Epidermal melanocyte (primary cell): ENCODE data around the gene ZNF541.
"Not testable (repeated sequence)": the region's sequence is repeated elsewhere in the genome, so short reads cannot be mapped to it uniquely, and the experiment has no call there.

Experiments
- DNase-seq: peaks from one replicate; pipeline ENCODE4 v3.0.0; 2011; ENCODE audit warnings: low spot score; ENCODE audit not compliant: insufficient read length

The ZNF541 gene

GRCh38 chr19:47599671-47600245 lies 26.8 kb upstream of the ZNF541 start:
- not testable (repeated sequence) for DNase-seq

GRCh38 chr19:47598407-47599349 lies 25.7 kb upstream of the ZNF541 start:
- peak; percentile 92 for DNase-seq

- DNase-seq, result no peak
These were observed 23.0 kb upstream of the ZNF541 start for GRCh38 chr19:47595944-47596343.

GRCh38 chr19:47593860-47594259 lies 20.9 kb upstream of the ZNF541 start:
- DNase-seq, result no peak

GRCh38 chr19:47589824-47590223 lies 16.9 kb upstream of the ZNF541 start:
- DNase-seq, result peak; percentile 76

- DNase-seq, result no peak
These were observed 14.3 kb upstream of the ZNF541 start for GRCh38 chr19:47587295-47587694.

- not testable (repeated sequence) for DNase-seq
These were observed 10.2 kb upstream of the ZNF541 start for GRCh38 chr19:47583161-47583560.

GRCh38 chr19:47582320-47582909 lies 9.5 kb upstream of the ZNF541 start:
- no peak for DNase-seq

- DNase-seq, result no peak
These were observed 8.8 kb upstream of the ZNF541 start for GRCh38 chr19:47581605-47582319.

GRCh38 chr19:47580397-47580796 lies 7.4 kb upstream of the ZNF541 start:
- DNase-seq, result no peak

GRCh38 chr19:47572635-47573034 lies 313 bp downstream of the ZNF541 start:
- no peak for DNase-seq

GRCh38 chr19:47569331-47569730 lies 3.6 kb downstream of the ZNF541 start:
- no peak for DNase-seq

- DNase-seq, result no peak
These were observed 8.9 kb downstream of the ZNF541 start for GRCh38 chr19:47564081-47564480.

- DNase-seq, result no peak
These were observed 11.4 kb downstream of the ZNF541 start for GRCh38 chr19:47561440-47562057.

GRCh38 chr19:47560999-47561398 lies 11.9 kb downstream of the ZNF541 start:
- no peak for DNase-seq

- no peak for DNase-seq
These were observed 22.8 kb downstream of the ZNF541 start for GRCh38 chr19:47550129-47550528.

GRCh38 chr19:47549261-47549862 lies 23.6 kb downstream of the ZNF541 start:
- no peak for DNase-seq

- DNase-seq, result no peak
These were observed 25.7 kb downstream of the ZNF541 start for GRCh38 chr19:47547199-47547598.

GRCh38 chr19:47545061-47545948 lies 27.6 kb downstream of the ZNF541 start:
- no peak for DNase-seq

GRCh38 chr19:47544476-47544875 lies 28.5 kb downstream of the ZNF541 start:
- no peak for DNase-seq
